PC-9 (cell line): Measurements from ENCODE around the gene DDX6. TPM values are rescaled to one million over a fixed set of nuclear protein-coding genes. Genes with fewer than 3 reads are reported as not detected.
"Not testable (repeated sequence)": the region's sequence is repeated elsewhere in the genome, so short reads cannot be mapped to it uniquely, and the experiment has no call there.

Experiments used
- BruUV-seq: library from RNA; stranded (reverse); fragments of 400-500 nt; replicated peaks from 2 replicates; lab custom pipeline; 2021; lab: Mats Ljungman, UMichigan
- CTCF ChIA-PET: fragments of 300-600 bp; sonication (Branson Sonifier 250); formaldehyde crosslinking; loops from one replicate; lab custom pipeline; 2022; ENCODE audit warnings: antibody characterized with exemption; lab: Charles Lee
- POLR2A ChIA-PET: fragments of 300-600 bp; sonication (Branson Sonifier 250); formaldehyde crosslinking; loops from one replicate; lab custom pipeline; 2022; ENCODE audit warnings: antibody characterized with exemption; ENCODE audit not compliant: unreplicated experiment; lab: Charles Lee
- DNase-seq, 2 experiments: peaks; one replicate each; pipeline versions ENCODE4 v3.0.0 to v3.0.0-alpha.2; 2015 to 2022; ENCODE audit warnings: mixed read lengths in 1 of 2
- H2AFZ ChIP-seq: fragments of 200-600 bp; sonication (generic); 2 replicates; pipeline ENCODE4 v1.8.1; 2017; ENCODE audit warnings: antibody characterized with exemption
- H3F3A ChIP-seq: fragments of 200-600 bp; sonication (generic); 2 replicates; pipeline ENCODE4 v1.8.1; 2017; ENCODE audit warnings: antibody characterized with exemption, mild to moderate bottlenecking, low read depth; ENCODE audit not compliant: insufficient read depth
- H3K27ac ChIP-seq: fragments of 200-600 bp; sonication (generic); 2 replicates; pipeline ENCODE4 v1.6.1; 2016; ENCODE audit warnings: mixed run types
- H3K27me3 ChIP-seq: fragments of 200-600 bp; sonication (generic); 2 replicates; pipeline ENCODE4 v1.6.1; 2016; ENCODE audit warnings: low read depth, mixed run types; ENCODE audit not compliant: insufficient read depth
- H3K36me3 ChIP-seq: fragments of 200-600 bp; sonication (generic); 2 replicates; pipeline ENCODE4 v1.6.1; 2016; ENCODE audit warnings: low read depth, mixed run types
- H3K4me1 ChIP-seq: fragments of 200-600 bp; sonication (generic); replicated peaks from 2 replicates; pipeline ENCODE4 v1.6.1; 2016; ENCODE audit warnings: mixed run types; ENCODE audit not compliant: insufficient read depth
- H3K4me2 ChIP-seq: fragments of 200-600 bp; sonication (generic); 2 replicates; pipeline ENCODE4 v1.6.1; 2017; ENCODE audit warnings: mixed run types
- H3K4me3 ChIP-seq: fragments of 200-600 bp; sonication (generic); 2 replicates; pipeline ENCODE4 v1.6.1; 2016; ENCODE audit warnings: mixed run types
- H3K79me2 ChIP-seq: fragments of 200-600 bp; sonication (generic); 2 replicates; pipeline ENCODE4 v1.6.1; 2017; ENCODE audit warnings: low read depth, mixed run types
- H3K9me2 ChIP-seq: fragments of 200-600 bp; sonication (generic); 2 replicates; pipeline ENCODE4 v1.8.1; 2017; ENCODE audit warnings: mild to moderate bottlenecking; ENCODE audit not compliant: insufficient read depth
- H3K9me3 ChIP-seq: fragments of 200-600 bp; sonication (generic); 2 replicates; pipeline ENCODE4 v1.8.1; 2016; ENCODE audit warnings: low read depth; ENCODE audit not compliant: insufficient read depth
- H4K20me1 ChIP-seq: fragments of 200-600 bp; sonication (generic); 2 replicates; pipeline ENCODE4 v1.8.1; 2017; ENCODE audit not compliant: insufficient read depth
- EZH2 ChIP-seq: fragments of 200-600 bp; sonication (generic); IDR thresholded peaks from 2 replicates; pipeline ENCODE4 v1.8.0; 2017; ENCODE audit warnings: antibody characterized with exemption, low read depth
- intact Hi-C: fragments of 100-400 bp; cut with micrococcal nuclease; formaldehyde crosslinking; loops from one replicate; pipeline ENCODE4 v1.10.0; 2022; ENCODE audit not compliant: unreplicated experiment
- total RNA-seq: library from RNA; stranded (reverse); gene quantifications from 2 replicates; pipeline ENCODE4 v1.2.3, GENCODE V29; 2021
- TF ChIP-seq, protein P1 (sequence below): fragments of 200-600 bp; sonication (generic); conservative IDR thresholded peaks from 2 replicates; pipeline ENCODE4 v1.6.1; 2017; ENCODE audit warnings: mixed run types, antibody characterized with exemption, mild to moderate bottlenecking, moderate library complexity

Gene DDX6
- total RNA-seq, 1 experiment from 2014 or later, result 84.4 TPM

DNA sequence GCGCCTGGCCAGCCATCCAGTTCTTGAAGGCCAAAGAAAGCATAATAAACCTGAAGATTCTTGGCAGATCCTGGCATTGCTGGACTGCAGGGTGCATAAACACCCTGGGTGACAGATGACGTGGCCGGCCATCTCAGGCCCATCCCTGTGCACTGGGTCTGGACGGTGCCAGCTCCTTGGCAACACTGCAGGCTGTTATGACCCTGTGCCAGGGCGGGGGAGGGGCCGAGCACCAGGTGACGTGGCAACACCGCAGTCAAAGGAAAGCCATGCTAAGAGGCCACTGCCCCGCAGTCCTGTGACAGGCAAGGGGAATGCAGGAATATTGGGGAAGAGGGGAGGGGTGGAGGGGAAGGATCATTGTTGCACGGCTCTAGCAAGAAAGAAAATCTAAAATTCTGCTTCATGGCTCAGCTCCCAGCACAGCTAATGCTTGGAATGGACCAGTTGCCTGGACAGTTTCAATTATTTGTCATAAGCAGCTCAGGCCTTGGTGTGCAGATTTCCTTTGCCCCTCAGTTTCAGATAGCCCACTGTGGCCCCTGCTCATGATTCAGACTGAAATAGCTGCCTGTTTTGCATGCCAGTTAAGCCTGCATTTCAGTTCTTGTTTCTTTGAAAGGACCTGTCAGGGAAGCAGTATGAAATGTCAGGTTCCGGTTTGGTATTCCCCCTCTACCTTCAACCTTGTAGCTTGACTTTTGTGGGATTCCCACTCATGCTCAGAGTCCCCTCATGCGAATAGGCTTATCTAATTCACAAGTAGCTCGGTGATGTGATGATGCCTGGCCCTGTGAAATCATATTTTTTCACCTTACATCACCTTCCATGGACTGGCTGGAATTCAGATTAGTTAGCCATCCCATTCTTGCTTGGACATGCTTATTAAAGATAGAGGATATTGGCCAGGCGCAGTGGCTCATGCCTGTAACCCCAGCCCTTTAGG is 29.7 kb upstream of the DDX6 start:
- no peaks in the 10 kb centered on the region; the same call in 1 of the 2 replicates for H3F3A ChIP-seq
- no peaks in the 10 kb centered on the region for H3K9me2 ChIP-seq
- ChIA-PET CTCF (no interaction called here), POLR2A (interaction anchor here (0.5 to 0.7 kb wide), 3 partner anchors 30 to 109 kb away, joined by 3 to 8 read pairs (median 4); partner anchors contain the start of gene DDX6)
- BruUV-seq, result no TSS peak
- H3K79me2 ChIP-seq, result no peaks in the 10 kb centered on the region
- H3K9me3 ChIP-seq, result no peaks in the 10 kb centered on the region
- no peak overlapping the region for H3K27ac ChIP-seq
- H3K4me1 ChIP-seq, result no peaks in the 10 kb centered on the region
- H2AFZ ChIP-seq, result no peak overlapping the region
- no peak overlapping the region for H3K4me3 ChIP-seq
- TF ChIP-seq EZH2, result no peak
- TF ChIP-seq, protein P1, sequence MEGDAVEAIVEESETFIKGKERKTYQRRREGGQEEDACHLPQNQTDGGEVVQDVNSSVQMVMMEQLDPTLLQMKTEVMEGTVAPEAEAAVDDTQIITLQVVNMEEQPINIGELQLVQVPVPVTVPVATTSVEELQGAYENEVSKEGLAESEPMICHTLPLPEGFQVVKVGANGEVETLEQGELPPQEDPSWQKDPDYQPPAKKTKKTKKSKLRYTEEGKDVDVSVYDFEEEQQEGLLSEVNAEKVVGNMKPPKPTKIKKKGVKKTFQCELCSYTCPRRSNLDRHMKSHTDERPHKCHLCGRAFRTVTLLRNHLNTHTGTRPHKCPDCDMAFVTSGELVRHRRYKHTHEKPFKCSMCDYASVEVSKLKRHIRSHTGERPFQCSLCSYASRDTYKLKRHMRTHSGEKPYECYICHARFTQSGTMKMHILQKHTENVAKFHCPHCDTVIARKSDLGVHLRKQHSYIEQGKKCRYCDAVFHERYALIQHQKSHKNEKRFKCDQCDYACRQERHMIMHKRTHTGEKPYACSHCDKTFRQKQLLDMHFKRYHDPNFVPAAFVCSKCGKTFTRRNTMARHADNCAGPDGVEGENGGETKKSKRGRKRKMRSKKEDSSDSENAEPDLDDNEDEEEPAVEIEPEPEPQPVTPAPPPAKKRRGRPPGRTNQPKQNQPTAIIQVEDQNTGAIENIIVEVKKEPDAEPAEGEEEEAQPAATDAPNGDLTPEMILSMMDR, result no peak
- no peaks in the 10 kb centered on the region for H3K36me3 ChIP-seq
- no peak overlapping the region for H3K4me2 ChIP-seq
- no peaks in the 10 kb centered on the region for H4K20me1 ChIP-seq
- DNase-seq, result peak in 1 of 2 experiments; percentile 82
- intact Hi-C loops, result no loop called here
- H3K27me3 ChIP-seq, result no peaks in the 10 kb centered on the region

DNA sequence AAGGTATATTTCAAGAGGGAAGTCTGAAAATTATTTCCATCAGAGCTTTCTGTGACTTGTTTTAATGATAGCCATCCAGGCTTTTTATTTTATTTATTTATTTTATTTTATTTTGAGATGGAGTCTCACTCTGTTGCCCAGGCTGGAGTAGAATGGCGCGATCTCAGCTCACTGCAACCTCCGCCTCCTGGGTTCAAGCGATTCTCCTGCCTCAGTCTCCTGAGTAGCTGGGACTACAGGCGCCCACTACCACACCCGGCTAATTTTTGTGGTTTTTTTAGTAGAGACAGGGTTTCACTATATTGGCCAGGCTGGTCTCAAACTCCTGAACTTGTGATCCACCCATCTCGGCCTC is 29.0 kb upstream of the DDX6 start:
- POLR2A ChIA-PET, result interaction anchor here (0.5 kb wide), 1 partner anchor 109 kb away, joined by 8 read pairs; no protein-coding TSS in a partner anchor
- H3K9me2 ChIP-seq, DNase-seq, H4K20me1 ChIP-seq, H3K79me2 ChIP-seq, CTCF ChIA-PET, H3K9me3 ChIP-seq, H3K36me3 ChIP-seq, H3K4me1 ChIP-seq, H3K4me3 ChIP-seq, H3F3A ChIP-seq, BruUV-seq, H3K4me2 ChIP-seq, intact Hi-C loops, H2AFZ ChIP-seq, H3K27ac ChIP-seq, H3K27me3 ChIP-seq: not testable (repeated sequence)

DNA sequence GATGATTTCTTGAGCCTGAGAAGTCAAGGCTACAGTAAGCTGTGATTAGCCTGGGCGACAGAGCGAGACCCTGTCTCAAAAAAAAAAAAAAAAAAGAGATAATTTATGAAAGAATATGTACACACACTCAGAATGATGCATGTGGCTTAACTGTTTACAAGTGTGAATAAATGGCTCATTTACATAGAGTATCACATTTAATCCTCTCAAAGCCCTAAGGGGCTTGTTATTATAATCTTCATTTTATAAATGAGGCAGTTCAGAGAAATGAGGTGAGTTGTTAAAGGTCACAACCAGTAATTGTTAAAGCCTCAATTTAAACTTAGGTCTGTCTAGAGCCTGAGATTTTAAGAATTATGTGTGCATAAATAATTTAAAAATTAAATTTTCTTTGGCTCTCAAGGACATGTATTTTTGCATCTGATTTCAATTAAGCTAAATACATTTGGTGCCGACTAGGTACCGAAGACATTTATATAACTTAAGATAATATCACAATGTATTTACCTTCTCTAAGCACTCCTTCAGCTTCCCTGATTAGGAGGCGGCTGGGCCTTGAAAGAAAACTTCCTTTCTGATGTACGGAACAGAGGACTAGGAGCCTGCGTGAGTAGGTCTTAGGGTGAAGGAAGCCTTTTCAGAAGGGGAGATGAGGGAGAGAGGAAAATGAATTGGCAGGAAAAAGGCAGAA is 28.5 kb upstream of the DDX6 start:
- no TSS peak for BruUV-seq
- Histone ChIP-seq H3K9me2 (no peaks in the 10 kb centered on the region), H3K4me1 (no peaks in the 10 kb centered on the region), H3K27ac (no peak overlapping the region), H3K27me3 (no peaks in the 10 kb centered on the region), H2AFZ (no peak overlapping the region), H3K4me2 (no peak overlapping the region), H4K20me1 (no peaks in the 10 kb centered on the region), H3K36me3 (no peaks in the 10 kb centered on the region), H3K4me3 (no peak overlapping the region), H3F3A (no peaks in the 10 kb centered on the region; the same call in 1 of the 2 replicates), H3K79me2 (no peaks in the 10 kb centered on the region), H3K9me3 (no peaks in the 10 kb centered on the region)
- intact Hi-C loops, result no loop called here
- ChIA-PET POLR2A (no interaction called here), CTCF (interaction anchor here (0.6 kb wide), 1 partner anchor 316 kb away, joined by 8 read pairs; no protein-coding TSS in a partner anchor)
- TF ChIP-seq, protein P1, result no peak
- TF ChIP-seq EZH2, result no peak
- no peak for DNase-seq
